HG02938 (cell line): ENCODE results near the gene GALNT9.

Experiments used
- ATAC-seq: cut with Tn5 transposase; IDR thresholded peaks from one replicate; pipeline ENCODE4 v1.9.1; 2021; ENCODE audit warnings: mild to moderate bottlenecking, moderate library complexity; ENCODE audit not compliant: unreplicated experiment

GALNT9 gene

GRCh38 chr12:132218527-132218875, 110.9 kb downstream of the GALNT9 start:
- no peak for ATAC-seq

DNA sequence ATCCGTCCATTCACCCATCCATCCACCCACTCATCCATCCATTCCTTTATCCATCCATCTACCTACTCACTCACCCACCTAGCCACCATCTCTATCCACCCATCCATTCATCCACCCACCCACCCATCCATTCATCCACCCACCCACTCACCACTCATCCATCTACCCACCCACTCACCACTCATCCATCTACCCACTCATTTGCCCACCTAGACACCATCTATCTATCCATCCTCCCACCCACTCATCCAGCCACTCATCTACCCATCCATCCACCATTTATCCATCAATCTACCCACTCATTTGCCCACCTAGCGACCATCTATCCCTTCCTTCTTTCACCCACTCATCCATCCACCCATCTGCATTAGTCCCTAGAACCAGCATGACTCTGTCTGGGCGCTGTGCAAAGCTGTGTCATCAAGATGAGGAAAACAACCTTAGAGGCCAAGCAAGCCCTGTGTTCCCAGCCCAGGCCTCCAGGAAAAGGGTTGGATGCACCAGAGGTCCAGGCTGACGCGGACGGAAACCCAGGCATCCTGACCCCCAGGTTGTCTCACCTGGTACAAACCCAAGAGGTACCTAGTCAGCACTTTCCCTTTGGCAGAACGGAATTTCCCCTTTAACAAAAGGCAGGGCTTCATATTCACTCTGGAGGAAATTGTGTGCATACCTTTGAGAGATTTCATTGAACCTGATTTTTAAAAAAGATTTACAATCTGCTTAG, 111.4 kb downstream of the GALNT9 start:
- ATAC-seq, result no peak

- no peak for ATAC-seq
Measured at GRCh38 chr12:132217371-132217770, 112.0 kb downstream of the GALNT9 start.

- no peak for ATAC-seq
Measured at GRCh38 chr12:132216354-132216987, 112.9 kb downstream of the GALNT9 start.

DNA sequence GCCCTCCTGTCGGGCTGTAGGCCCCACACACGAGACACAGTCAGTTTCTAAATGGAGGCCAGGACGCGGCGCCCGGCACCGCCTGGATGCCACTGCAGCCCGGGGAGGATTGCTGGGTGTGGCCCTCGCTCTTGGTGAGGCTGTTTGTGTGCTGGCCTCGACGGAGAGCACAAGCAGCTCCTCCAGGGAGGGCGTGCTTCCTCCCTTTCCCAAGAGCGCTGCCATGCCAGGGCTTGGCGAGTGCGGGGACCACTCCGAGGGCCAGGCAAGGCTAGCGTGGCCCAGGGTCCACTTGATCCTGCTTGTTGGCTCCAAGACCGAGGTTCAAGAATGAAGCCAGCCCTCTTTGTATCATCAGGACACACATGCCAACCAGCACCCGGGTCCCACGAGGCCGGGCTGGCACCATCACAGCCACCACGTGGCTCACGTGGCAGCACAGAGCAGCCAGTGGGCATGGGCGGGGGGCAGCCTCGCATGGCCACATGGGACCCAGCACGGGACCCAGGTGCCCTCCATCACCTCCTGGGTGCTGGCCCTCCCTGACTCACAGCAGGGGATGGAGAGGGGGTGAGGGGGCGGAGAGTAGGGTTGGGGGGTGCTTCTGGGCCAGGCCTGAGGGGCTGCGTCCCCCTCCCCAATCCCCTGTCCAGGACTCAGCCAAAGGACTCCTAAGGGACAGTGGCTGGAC, 113.9 kb downstream of the GALNT9 start:
- ATAC-seq, result no peak

DNA sequence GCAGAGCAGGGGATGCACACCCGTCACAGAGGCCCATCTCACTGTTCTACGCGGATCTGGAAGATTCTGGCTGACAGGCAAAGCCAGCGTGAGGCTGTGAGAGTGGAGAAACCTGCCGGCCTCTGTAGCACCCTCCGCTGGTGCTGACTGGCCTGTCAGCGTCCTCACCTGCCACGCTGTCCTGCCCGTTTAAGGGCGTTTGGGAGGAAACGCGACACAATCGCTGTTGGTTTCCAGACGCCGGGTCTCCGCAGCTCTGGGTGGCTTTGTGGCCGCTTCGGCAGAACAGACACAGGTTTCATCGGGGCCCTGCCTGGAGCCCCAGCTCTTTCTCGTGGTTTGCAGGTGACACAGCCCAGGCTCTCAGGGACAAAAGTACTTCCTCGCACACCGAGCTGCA, 114.5 kb downstream of the GALNT9 start:
- no peak for ATAC-seq

DNA sequence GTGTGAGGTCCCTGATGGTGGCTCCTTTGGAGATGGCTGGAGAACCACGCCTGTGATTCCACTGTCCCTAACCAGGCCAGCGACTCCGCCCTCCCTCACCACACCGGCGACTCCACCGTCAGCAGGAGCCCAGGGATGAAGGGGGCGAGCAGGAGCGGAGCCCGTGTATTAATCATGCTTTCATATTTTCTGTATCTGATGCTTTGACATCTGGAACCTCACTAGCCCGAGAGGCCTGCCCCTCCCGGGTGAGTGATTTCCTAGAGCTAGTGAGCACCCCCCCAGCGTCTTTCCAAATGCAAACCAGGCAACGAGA, 115.3 kb downstream of the GALNT9 start:
- no peak for ATAC-seq

DNA sequence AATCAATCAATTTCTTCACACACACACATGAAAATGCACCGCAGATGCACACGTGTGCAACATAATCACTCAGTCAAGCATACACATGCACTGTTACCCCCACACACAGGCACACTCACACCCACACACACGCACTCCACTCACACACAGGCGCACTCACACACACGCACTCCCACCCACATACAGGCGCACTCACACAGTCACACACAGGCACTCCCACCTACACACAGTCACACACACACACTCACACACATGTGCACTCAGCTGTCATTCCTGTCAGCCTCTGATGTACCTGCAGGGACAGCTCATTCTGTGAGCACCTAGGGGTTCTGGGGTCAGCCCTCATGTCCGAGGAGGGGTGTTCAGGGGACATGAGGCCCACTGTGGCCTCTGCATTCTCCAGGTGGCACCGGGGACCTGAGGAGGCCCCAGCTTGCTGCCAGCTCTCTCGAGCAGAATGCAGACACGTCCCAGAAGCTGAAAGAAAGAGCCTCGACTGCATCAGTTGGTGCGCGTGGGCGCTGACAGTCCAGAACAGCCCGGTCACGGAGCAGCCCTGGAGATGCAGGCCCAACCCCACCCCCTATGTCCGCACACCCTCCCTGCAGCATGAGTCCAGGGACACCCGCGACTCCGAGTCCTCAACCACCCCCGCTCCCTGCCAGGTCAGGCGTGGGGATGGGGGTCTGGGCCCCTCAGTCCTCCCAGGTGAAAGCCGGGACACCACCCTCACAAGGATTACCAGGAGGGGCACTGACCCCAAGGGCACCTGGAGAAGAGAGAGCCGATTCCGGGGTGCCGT, 115.8 kb downstream of the GALNT9 start:
- ATAC-seq, result no peak

DNA sequence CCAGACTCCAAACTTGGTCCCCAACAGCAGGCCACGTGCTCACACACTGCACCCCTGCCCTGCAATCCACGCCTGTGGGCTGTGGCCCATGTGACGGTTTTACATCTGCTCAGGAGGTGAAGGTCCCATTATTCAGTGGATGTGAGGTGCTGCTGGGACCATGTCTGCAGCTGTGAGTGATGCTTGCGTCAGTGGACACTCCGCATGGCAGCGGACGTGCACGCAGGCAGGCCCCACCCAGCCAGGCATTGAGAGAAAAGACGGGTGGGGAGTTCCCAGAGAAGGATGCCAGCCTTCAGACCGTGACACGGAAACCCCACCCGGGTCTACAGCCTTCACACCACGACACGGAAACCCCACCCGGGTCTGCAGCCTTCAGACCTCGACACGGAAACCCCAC, 117.6 kb downstream of the GALNT9 start:
- ATAC-seq, result no peak

DNA sequence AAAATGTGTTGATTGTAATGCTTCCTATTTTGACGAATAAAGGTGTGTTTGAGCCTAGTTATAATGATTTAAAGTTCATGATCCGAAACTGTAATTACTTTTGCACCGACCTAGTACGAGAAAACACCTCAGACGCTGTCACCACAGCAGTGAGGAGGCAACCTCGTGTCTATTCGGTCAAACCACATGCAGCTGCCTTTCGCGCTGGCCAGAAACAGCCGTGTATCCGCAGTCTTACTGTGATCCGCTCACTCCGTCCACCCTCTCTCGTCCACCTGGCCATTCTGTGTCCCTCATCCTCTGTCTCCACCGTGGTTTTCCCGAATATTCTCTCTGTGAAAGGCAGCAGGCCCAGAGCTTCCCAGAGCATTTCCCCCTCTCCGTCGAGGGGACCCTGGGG, 118.1 kb downstream of the GALNT9 start:
- no peak for ATAC-seq

DNA sequence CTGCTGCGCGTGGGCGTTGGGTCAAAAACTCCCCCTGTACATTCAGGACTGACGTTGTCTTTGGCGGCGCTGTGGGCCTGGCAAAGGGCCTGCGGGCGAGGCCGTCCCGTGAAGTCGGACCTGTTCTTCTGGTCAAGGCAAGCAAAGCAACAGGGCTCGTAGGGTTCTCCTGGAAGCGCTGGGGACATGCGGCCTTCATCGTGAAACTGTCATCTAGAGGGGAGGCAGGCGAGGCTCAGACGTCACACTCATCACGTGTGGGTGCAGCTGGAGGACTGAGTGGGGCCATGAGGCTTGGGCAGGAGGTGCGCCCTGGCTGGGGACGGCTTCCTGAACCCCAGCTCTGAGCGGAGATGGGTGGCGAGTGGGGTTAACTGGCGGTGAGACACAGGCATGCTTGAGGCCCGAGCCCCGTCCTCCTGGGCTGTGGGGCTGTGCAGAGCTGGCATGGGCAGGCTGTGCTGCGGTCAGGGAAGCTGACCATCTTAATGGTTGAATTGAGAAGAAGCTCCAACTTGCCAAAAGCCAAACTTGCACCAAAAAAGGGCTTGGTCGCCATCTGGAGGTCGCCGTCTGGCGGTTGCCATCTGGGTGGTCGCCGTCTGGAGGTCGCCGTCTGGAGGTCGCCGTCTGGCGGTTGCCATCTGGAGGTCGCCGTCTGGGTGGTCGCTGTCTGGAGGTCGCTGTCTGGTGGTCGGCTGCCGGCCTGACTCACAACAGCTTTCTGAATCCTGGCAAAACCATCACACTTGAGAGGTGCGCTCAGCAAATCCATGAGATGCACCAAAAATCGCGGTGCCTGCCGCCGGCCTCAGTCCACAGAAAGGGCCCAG, 119.0 kb downstream of the GALNT9 start:
- ATAC-seq, result no peak

- no peak for ATAC-seq
Measured at GRCh38 chr12:132209619-132210222, 119.7 kb downstream of the GALNT9 start.

DNA sequence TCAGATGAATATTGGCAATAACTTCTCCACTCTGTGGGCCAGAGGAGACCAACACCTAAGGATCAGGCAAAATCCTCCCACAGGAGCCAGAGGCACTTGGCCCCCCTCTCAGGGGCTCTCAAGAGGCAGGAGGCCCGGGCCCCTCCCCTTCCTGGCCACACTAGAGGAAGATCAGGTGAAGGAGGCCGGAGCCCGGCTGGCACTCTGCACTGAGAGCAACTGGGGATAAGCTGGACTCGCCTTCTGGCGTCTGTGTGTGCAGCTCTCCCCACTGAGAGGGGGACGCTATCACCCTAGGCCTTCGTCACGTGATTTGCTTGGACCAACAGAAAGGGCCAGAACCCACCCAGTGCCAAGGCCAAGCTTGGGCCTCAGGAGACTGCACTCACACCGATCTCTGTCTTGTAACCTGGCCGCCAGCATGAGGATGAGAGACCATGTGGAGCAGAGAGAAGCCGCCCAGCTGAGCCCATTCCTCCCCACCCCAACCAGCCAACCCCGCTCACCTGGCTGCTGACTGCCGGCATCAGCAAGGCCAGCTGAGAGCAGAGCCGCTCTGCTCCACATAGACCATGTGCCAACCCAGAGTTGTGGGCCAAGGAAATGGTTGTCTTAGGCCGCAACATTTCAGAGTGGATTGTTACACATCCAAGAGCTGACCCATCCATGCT, 121.1 kb downstream of the GALNT9 start:
- ATAC-seq, result no peak

DNA sequence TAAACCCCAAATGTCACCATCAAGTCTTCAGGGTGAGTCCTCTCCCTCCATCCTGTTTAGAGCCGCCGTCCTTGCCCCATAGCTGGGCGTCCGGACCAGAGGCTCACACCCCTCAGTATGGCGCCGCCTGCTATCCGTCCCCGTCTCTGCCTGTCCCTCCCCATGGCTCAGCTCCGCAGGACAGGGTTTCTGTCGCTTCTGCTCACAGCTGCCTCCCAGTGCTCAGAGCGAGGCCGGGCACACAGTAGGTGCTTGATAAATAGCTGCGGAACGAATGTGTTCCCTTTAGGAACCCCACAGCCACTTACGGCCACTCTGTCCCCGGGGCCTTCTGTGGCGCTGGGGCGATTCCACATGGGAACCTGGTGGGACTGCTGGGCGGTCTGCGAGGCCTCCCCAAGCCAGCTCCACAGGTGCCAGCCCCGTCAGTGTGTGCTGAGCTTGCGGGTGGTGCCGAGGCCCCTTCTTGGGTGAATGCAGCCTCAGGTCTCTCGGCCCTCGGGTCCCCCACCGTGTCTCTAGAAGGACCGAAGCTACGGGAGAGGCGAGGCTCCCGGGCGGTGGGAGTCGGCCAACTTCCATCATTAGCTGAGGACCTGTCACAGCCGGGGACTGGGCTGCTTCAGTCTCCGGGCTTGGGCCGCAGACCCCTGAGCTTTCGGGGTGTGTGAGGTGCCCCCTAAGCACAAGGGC, 122.2 kb downstream of the GALNT9 start:
- no peak for ATAC-seq

DNA sequence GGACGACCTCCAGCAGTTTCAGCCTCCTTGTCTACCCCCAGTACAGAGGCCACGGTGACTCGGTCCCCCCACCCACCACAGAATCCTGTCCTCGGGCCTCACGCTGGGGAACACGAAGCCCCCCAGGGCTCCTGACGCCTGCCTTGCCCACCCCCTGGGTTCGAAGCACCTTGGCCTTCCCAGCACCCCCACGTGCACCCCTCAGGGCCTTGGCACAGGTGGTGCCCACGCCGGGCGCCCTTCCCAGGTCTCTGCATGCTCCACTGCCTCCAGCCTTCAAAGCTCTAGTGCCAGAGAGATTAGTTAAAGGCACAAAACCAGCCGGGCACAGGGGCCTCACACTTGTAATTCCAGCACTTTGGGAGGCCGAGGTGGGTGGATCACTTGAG, 123.3 kb downstream of the GALNT9 start:
- ATAC-seq, result no peak

GRCh38 chr12:132205271-132206045, 123.9 kb downstream of the GALNT9 start:
- ATAC-seq, result no peak

DNA sequence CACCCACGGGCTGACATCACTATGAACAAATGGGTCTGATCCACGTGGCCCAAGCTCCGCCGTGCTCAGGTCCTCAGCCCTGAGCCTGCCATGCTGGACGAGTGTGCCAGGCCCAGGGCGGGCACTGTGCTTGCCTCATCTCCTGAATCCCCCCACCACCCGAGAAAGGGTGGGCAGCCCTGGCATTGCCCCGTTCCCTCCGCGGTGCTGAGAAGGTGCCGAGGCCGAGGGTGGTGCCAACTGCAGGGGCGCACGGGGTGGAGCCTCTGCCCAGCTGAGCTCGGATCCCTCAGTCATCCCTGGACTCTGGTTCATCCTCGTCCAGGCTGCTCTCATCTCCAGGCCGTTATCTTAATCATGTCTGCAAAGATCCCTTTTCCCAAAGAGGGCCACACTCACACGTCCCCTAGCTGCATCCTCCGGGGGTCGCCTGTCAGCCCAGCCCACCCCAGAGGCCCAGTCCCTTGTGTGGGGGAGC, 124.6 kb downstream of the GALNT9 start:
- ATAC-seq, result no peak

GRCh38 chr12:132204063-132204792, 125.2 kb downstream of the GALNT9 start:
- ATAC-seq, result no peak
